ENCODE results near the gene AGAP1.

GRCh38 chr2:235723811-235724465 is 230.1 kb downstream of the AGAP1 start:
- TF ChIP-seq POLR2A (IDR thresholded peaks at IDR 0.05) (no peak), CTCF (IDR thresholded peaks at IDR 0.05) (no peak), POLR2AphosphoS5 (IDR thresholded peaks at IDR 0.05) (no peak)

All from sigmoid colon (tissue), 4 donors.